ENCODE results near the gene DCTPP1. TPM values are rescaled to one million over a fixed set of nuclear protein-coding genes. Genes with fewer than 3 reads are reported as not detected.
"Not testable (repeated sequence)": the region's sequence is repeated elsewhere in the genome, so short reads cannot be mapped to it uniquely, and the experiment has no call there.

The DCTPP1 gene
- total RNA-seq, 2 donors from 2014 or later, result 31.6 to 37.6 TPM

DNA sequence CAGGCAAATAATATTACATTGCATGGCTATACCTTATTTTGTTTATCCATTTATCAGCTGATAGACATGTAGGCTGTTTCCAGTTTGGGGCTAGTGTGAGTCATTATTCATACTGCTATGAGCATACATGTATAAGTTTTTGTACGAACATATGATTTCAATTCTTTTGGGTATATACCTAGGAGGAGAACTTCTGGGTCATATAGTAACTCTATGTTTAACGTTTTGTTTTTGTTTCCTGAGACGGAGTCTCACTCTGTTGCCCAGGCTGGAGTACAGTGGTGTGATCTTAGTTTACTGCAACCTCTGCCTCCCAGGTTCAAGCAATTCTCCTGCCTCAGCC lies 40.3 kb upstream of the DCTPP1 start:
- intact Hi-C loops (cut with DNase I), result no loop called here
- no peaks in the 10 kb centered on the region for H3K36me3 ChIP-seq
- WGBS, result 72% methylated on average over 3 of the region's 3 CpGs

GRCh38 chr16:30464078-30464477 lies 34.2 kb upstream of the DCTPP1 start:
- Histone ChIP-seq H3K27ac (no peak overlapping the region), H3K4me3 (no peak overlapping the region), H3K9me3 (no peaks in the 10 kb centered on the region), H3K4me1 (replicated peaks) (no peaks in the 10 kb centered on the region), H3K27me3 (replicated peaks; ENCODE audit: insufficient read depth) (no peaks in the 10 kb centered on the region), H3K36me3 (no peaks in the 10 kb centered on the region)
- DNase-seq (ENCODE audit: low spot score), result no peak
- no peak for TF ChIP-seq POLR2AphosphoS5 (IDR thresholded peaks at IDR 0.05)
- TF ChIP-seq CTCF (IDR thresholded peaks at IDR 0.05), result no peak
- no peak for TF ChIP-seq POLR2A (IDR thresholded peaks at IDR 0.05)
- intact Hi-C loops (cut with DNase I), result no loop called here
- 95% methylated on average over 7 of the region's 7 CpGs for WGBS

More for the DNA sequence above, 40.3 kb upstream of the DCTPP1 start:
- Histone ChIP-seq H3K9me3 (no peaks in the 10 kb centered on the region), H3K4me1 (replicated peaks) (no peaks in the 10 kb centered on the region), H3K4me3 (no peak overlapping the region), H3K27ac (no peak overlapping the region), H3K27me3 (replicated peaks; ENCODE audit: insufficient read depth) (peaks cover 5% of the 10 kb centered on the region)
- no peak for DNase-seq (ENCODE audit: low spot score)
- no peak for TF ChIP-seq CTCF (IDR thresholded peaks at IDR 0.05)
- no peak for TF ChIP-seq POLR2A (IDR thresholded peaks at IDR 0.05)
- TF ChIP-seq POLR2AphosphoS5 (IDR thresholded peaks at IDR 0.05), result no peak

DNA sequence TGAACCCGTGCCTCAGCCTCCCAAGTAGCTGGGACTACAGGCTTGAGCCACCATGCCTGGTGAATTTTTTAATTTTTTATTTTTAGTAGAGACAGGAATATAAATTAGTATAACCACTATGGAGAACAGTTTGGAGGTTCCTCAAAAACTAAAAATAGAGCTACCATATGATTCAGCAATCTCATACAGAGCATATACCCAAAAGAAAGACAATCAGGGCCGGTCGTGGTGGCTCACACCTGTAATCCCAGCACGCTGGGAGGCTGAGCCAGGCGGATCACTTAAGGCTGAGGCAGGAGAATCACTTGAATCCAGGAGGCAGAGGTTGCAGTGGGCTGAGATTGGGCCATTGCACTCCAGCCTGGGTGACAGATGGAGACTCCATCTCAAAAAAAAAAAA lies 31.6 kb upstream of the DCTPP1 start:
- H3K27me3 ChIP-seq (replicated peaks; ENCODE audit: insufficient read depth); DNase-seq (ENCODE audit: low spot score); H3K27ac ChIP-seq; intact Hi-C loops (cut with DNase I); H3K4me3 ChIP-seq; H3K9me3 ChIP-seq; H3K4me1 ChIP-seq (replicated peaks); H3K36me3 ChIP-seq: not testable (repeated sequence)
- 95% methylated on average over 5 of the region's 5 CpGs for WGBS

GRCh38 chr16:30459456-30459855 lies 29.6 kb upstream of the DCTPP1 start:
- Histone ChIP-seq H3K4me3 (no peak overlapping the region), H3K27ac (no peak overlapping the region), H3K9me3 (no peaks in the 10 kb centered on the region), H3K36me3 (no peaks in the 10 kb centered on the region), H3K4me1 (replicated peaks) (no peaks in the 10 kb centered on the region), H3K27me3 (replicated peaks; ENCODE audit: insufficient read depth) (no peaks in the 10 kb centered on the region)
- intact Hi-C loops (cut with DNase I), result no loop called here
- TF ChIP-seq POLR2A (IDR thresholded peaks at IDR 0.05), result no peak
- 81% methylated on average over 11 of the region's 11 CpGs for WGBS
- no peak for DNase-seq (ENCODE audit: low spot score)

DNA sequence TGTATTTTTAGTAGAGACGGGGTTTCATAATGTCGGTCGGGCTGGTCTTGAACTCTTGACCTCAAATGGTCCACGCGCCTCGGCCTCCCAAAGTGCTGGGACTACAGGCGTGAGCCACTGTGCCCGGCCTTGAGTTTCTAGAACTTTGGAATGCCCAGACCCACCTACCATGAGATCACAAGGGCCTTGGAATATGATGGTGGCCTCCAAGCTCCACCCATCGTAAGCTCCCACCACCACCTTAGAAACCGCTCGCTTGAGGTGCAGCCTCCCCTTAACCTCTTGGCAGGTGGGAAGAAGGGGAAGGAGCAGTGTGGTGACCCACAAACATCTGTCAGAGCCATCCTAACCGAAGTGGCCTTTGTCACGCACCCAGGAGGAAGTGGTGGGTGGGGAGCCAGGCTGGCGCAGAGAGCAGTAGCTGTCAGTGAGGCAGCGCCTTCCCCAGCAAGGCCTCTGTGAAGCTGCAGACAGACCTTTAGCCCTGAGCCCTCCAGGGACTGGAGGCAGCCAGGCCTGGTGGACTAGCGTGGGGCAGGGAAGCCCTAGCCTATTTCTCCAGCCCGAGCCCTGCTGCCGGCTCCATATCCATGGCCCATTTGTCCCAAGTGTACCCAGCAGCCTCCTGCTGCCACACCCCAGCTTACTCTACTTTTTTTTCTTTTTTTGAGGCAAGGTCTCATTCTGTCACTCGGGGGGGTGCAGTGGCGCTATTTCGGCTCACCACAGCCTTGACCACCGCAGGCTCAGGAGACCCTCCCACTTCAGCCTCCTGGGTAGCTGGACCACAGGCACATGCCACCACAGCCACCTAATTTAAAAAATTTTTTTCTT lies 28.9 kb upstream of the DCTPP1 start:
- Histone ChIP-seq H3K4me3 (no peak overlapping the region), H3K36me3 (no peaks in the 10 kb centered on the region), H3K27ac (no peak overlapping the region), H3K9me3 (no peaks in the 10 kb centered on the region), H3K27me3 (replicated peaks; ENCODE audit: insufficient read depth) (no peaks in the 10 kb centered on the region), H3K4me1 (replicated peaks) (no peaks in the 10 kb centered on the region)
- intact Hi-C loops (cut with DNase I), result no loop called here
- TF ChIP-seq CTCF (IDR thresholded peaks at IDR 0.05), result no peak
- TF ChIP-seq POLR2A (IDR thresholded peaks at IDR 0.05), result no peak
- TF ChIP-seq POLR2AphosphoS5 (IDR thresholded peaks at IDR 0.05), result no peak
- 82% methylated on average over 22 of the region's 22 CpGs for WGBS
- DNase-seq (ENCODE audit: low spot score), result no peak
